Measurements from ENCODE around the gene ELOA2. TPM values are rescaled to one million over a fixed set of nuclear protein-coding genes. Genes with fewer than 3 reads are reported as not detected.
"Not testable (repeated sequence)": the region's sequence is repeated elsewhere in the genome, so short reads cannot be mapped to it uniquely, and the experiment has no call there.

ELOA2 gene
- total RNA-seq, 2 donors from 2014 or later = 0.28 TPM; not detected in 1

GRCh38 chr18:47050468-47050867 is 15.0 kb upstream of the ELOA2 start:
- intact Hi-C loops (cut with DNase I) = loop anchor here (5.0 kb wide), 1 partner anchor 697 kb away; no protein-coding TSS in a partner anchor
- H3K36me3 ChIP-seq = no peaks in the 10 kb centered on the region
- TF ChIP-seq POLR2A (IDR thresholded peaks at IDR 0.05) (no peak), CTCF (IDR thresholded peaks at IDR 0.05) (peak in 3 of 4 experiments; percentile 28 to 50 (median 41)), POLR2AphosphoS5 (IDR thresholded peaks at IDR 0.05) (no peak)
- H3K4me1 ChIP-seq (replicated peaks) = no peaks in the 10 kb centered on the region
- H3K27ac ChIP-seq = no peak overlapping the region
- H3K9me3 ChIP-seq = no peaks in the 10 kb centered on the region
- H3K27me3 ChIP-seq (replicated peaks; ENCODE audit: insufficient read depth) = no peaks in the 10 kb centered on the region
- no peak for DNase-seq (ENCODE audit: low spot score)
- H3K4me3 ChIP-seq = no peak overlapping the region
- WGBS = 34% methylated on average over 7 of the region's 7 CpGs

GRCh38 chr18:47040982-47041381 is 5.6 kb upstream of the ELOA2 start:
- intact Hi-C loops (cut with DNase I) = no loop called here
- no peaks in the 10 kb centered on the region for H3K4me1 ChIP-seq (replicated peaks)
- no peak overlapping the region for H3K27ac ChIP-seq
- no peaks in the 10 kb centered on the region for H3K9me3 ChIP-seq
- H3K36me3 ChIP-seq = no peaks in the 10 kb centered on the region
- no peak for TF ChIP-seq CTCF (IDR thresholded peaks at IDR 0.05)
- no peak for TF ChIP-seq POLR2AphosphoS5 (IDR thresholded peaks at IDR 0.05)
- no peak for TF ChIP-seq POLR2A (IDR thresholded peaks at IDR 0.05)
- WGBS = 93% methylated on average over 6 of the region's 6 CpGs
- H3K4me3 ChIP-seq = no peak overlapping the region
- H3K27me3 ChIP-seq (replicated peaks; ENCODE audit: insufficient read depth) = no peaks in the 10 kb centered on the region
- DNase-seq (ENCODE audit: low spot score) = no peak

GRCh38 chr18:47036927-47037578 is 1.6 kb upstream of the ELOA2 start:
- Histone ChIP-seq H3K36me3 (no peaks in the 10 kb centered on the region), H3K4me1 (replicated peaks) (no peaks in the 10 kb centered on the region), H3K4me3 (no peak overlapping the region), H3K27ac (no peak overlapping the region), H3K9me3 (no peaks in the 10 kb centered on the region), H3K27me3 (replicated peaks; ENCODE audit: insufficient read depth) (no peaks in the 10 kb centered on the region)
- intact Hi-C loops (cut with DNase I) = no loop called here
- no peak for DNase-seq (ENCODE audit: low spot score)
- TF ChIP-seq POLR2AphosphoS5 (IDR thresholded peaks at IDR 0.05) = no peak
- TF ChIP-seq CTCF (IDR thresholded peaks at IDR 0.05) = no peak
- no peak for TF ChIP-seq POLR2A (IDR thresholded peaks at IDR 0.05)
- WGBS = 79% methylated on average over 3 of the region's 3 CpGs

- no peaks in the 10 kb centered on the region for H3K36me3 ChIP-seq
- no peaks in the 10 kb centered on the region for H3K27me3 ChIP-seq (replicated peaks; ENCODE audit: insufficient read depth)
- TF ChIP-seq CTCF (IDR thresholded peaks at IDR 0.05) (no peak), POLR2A (IDR thresholded peaks at IDR 0.05) (no peak), POLR2AphosphoS5 (IDR thresholded peaks at IDR 0.05) (no peak)
- no peak overlapping the region for H3K4me3 ChIP-seq
- DNase-seq (ENCODE audit: low spot score) = no peak
- H3K27ac ChIP-seq = no peak overlapping the region
- intact Hi-C loops (cut with DNase I) = no loop called here
- no peaks in the 10 kb centered on the region for H3K9me3 ChIP-seq
- 83% methylated on average over 2 of the region's 2 CpGs for WGBS
- H3K4me1 ChIP-seq (replicated peaks) = no peaks in the 10 kb centered on the region
Observed at GRCh38 chr18:47036298-47036874, 965 bp upstream of the ELOA2 start.

GRCh38 chr18:47034591-47034990 is 830 bp downstream of the ELOA2 start:
- DNase-seq (ENCODE audit: low spot score); intact Hi-C loops (cut with DNase I); H3K27me3 ChIP-seq (replicated peaks; ENCODE audit: insufficient read depth); H3K27ac ChIP-seq; H3K9me3 ChIP-seq; H3K4me1 ChIP-seq (replicated peaks); H3K36me3 ChIP-seq; H3K4me3 ChIP-seq: not testable (repeated sequence)
- 97% methylated on average over 16 of the region's 28 CpGs for WGBS
